GM13977 (cell line): ENCODE data around the gene CWC22.
A peak's percentile ranks its signal among the peaks of the same experiment; 100 is the strongest.

Experiments
- DNase-seq: peaks from one replicate; pipeline ENCODE4 v3.0.0; 2012; ENCODE audit warnings: low spot score
- CTCF ChIP-seq: IDR thresholded peaks from 2 replicates; pipeline ENCODE4 v1.5.1; 2012; ENCODE audit warnings: mild to moderate bottlenecking, control low read depth; ENCODE audit not compliant: insufficient read depth; ENCODE audit errors: extremely low read depth, missing control alignments
- in situ Hi-C: fragments of 300-500 bp; cut with MboI; formaldehyde crosslinking; loops from one replicate; pipeline ENCODE4 v1.12.0; 2022; ENCODE audit warnings: low sequenced_read_pairs, low pct_unique_long_range_greater_than_20kb, mixed read lengths, inconsistent platforms; ENCODE audit not compliant: unreplicated experiment

CWC22 gene

GRCh38 chr2:179995741-179996515, 11.2 kb downstream of the CWC22 start:
- in situ Hi-C loops, result no loop called here
- TF ChIP-seq CTCF, result no peak
- peak; percentile 18 for DNase-seq

GRCh38 chr2:179991344-179991743, 15.8 kb downstream of the CWC22 start:
- TF ChIP-seq CTCF, result peak; percentile 7
- no peak for DNase-seq
- in situ Hi-C loops, result no loop called here

GRCh38 chr2:179990676-179991317, 16.3 kb downstream of the CWC22 start:
- TF ChIP-seq CTCF, result no peak
- DNase-seq, result no peak
- in situ Hi-C loops, result no loop called here

GRCh38 chr2:179987916-179988315, 19.2 kb downstream of the CWC22 start:
- DNase-seq, result no peak
- TF ChIP-seq CTCF, result no peak
- in situ Hi-C loops, result no loop called here

- in situ Hi-C loops, result no loop called here
- no peak for DNase-seq
These were observed 21.8 kb downstream of the CWC22 start for GRCh38 chr2:179985163-179985820.

More at GRCh38 chr2:179985163-179985820, 21.8 kb downstream of the CWC22 start:
- TF ChIP-seq CTCF, result no peak
